SU-DHL-6 (cell line): Measurements from ENCODE around the gene PLEKHA7.

Experiments
- EZH2phosphoT487 ChIP-seq: fragments of 200-600 bp; sonication (generic), shearing (Covaris generic); conservative IDR thresholded peaks from 2 replicates; pipeline ENCODE4 v1.6.1; 2018; ENCODE audit warnings: mild to moderate bottlenecking, antibody characterized with exemption, low read length, moderate library complexity, mixed read lengths
- TF ChIP-seq, protein P1 (sequence below): fragments of 200-600 bp; sonication (generic); IDR thresholded peaks from one replicate; pipeline ENCODE4 v1.5.1; 2017; ENCODE audit warnings: antibody characterized with exemption, mild to moderate bottlenecking, low read length, moderate library complexity; ENCODE audit not compliant: insufficient read depth, poor library complexity, severe bottlenecking

DNA sequence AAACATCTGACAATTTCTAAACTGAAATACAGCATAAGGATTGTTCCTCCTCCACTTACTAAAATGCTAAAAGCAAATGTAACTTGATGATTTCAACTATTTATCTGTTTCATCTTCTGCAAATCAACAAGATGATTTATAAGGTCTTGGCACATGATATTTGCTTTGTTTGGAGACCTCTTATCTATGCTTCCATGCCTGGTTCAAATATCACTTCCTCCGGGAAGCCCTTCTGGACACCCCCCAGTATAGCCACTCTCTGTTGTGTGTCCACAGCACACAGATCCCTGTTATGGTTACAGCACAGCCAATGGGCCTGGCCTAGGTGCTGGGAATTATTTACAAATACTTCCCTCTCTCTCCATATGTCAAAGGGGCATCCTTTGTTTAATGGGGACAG is 160.9 kb downstream of the PLEKHA7 start:
- TF ChIP-seq, protein P1, sequence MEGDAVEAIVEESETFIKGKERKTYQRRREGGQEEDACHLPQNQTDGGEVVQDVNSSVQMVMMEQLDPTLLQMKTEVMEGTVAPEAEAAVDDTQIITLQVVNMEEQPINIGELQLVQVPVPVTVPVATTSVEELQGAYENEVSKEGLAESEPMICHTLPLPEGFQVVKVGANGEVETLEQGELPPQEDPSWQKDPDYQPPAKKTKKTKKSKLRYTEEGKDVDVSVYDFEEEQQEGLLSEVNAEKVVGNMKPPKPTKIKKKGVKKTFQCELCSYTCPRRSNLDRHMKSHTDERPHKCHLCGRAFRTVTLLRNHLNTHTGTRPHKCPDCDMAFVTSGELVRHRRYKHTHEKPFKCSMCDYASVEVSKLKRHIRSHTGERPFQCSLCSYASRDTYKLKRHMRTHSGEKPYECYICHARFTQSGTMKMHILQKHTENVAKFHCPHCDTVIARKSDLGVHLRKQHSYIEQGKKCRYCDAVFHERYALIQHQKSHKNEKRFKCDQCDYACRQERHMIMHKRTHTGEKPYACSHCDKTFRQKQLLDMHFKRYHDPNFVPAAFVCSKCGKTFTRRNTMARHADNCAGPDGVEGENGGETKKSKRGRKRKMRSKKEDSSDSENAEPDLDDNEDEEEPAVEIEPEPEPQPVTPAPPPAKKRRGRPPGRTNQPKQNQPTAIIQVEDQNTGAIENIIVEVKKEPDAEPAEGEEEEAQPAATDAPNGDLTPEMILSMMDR = no peak
- no peak for TF ChIP-seq EZH2phosphoT487
